A673 (cell line): ENCODE measurements around the gene CPHXL2.

Experiments
- CTCF ChIP-seq: fragments of 300-800, 200-600 bp; sonication (generic); conservative IDR thresholded peaks from 2 replicates; pipeline ENCODE4 v1.5.1; 2017; ENCODE audit warnings: low read depth, mild to moderate bottlenecking, antibody characterized with exemption, low read length, moderate library complexity, mixed read lengths
- EZH2 ChIP-seq: fragments of 200-600 bp; sonication (generic); IDR thresholded peaks from 2 replicates; pipeline ENCODE4 v1.6.1; 2017; ENCODE audit warnings: borderline replicate concordance, low read depth, mild to moderate bottlenecking, mixed read lengths, antibody characterized with exemption, low read length; ENCODE audit not compliant: poor library complexity, severe bottlenecking

GRCh38 chr16:75617121-75617520 lies 59.7 kb downstream of the CPHXL2 start:
- TF ChIP-seq CTCF (no peak), EZH2 (no peak)
